Trophoblast cell (in vitro differentiated cells and primary cell): ENCODE data around the gene CHST9.
A peak's percentile ranks its signal among the peaks of the same experiment; 100 is the strongest.

Experiments
- DNase-seq, 2 donors: peaks; one replicate each; pipeline ENCODE4 v3.0.0-alpha.2; 2016
- H2AFZ ChIP-seq: 2 replicates; pipeline ENCODE4 v1.6.1; 2013; ENCODE audit warnings: low read length, moderate library complexity, mild to moderate bottlenecking; ENCODE audit not compliant: insufficient read depth, poor library complexity
- H2AK5ac ChIP-seq: 2 replicates; pipeline ENCODE4 v1.6.1; 2013; ENCODE audit warnings: mild to moderate bottlenecking, low read length
- H2BK120ac ChIP-seq: 2 replicates; pipeline ENCODE4 v1.6.1; 2013; ENCODE audit warnings: low read length, mild to moderate bottlenecking, moderate library complexity; ENCODE audit not compliant: insufficient read depth, poor library complexity
- H2BK12ac ChIP-seq: 2 replicates; pipeline ENCODE4 v1.6.1; 2013; ENCODE audit warnings: mild to moderate bottlenecking, low read length, moderate library complexity
- H2BK5ac ChIP-seq: 2 replicates; pipeline ENCODE4 v1.6.1; 2013; ENCODE audit warnings: low read length, low read depth, moderate library complexity, mild to moderate bottlenecking; ENCODE audit not compliant: poor library complexity
- H3K14ac ChIP-seq: 2 replicates; pipeline ENCODE4 v1.6.1; 2013; ENCODE audit warnings: mild to moderate bottlenecking, low read length
- H3K18ac ChIP-seq: 2 replicates; pipeline ENCODE4 v1.6.1; 2013; ENCODE audit warnings: mild to moderate bottlenecking, low read length
- H3K23ac ChIP-seq: 2 replicates; pipeline ENCODE4 v1.6.1; 2013; ENCODE audit warnings: low read length
- H3K27ac ChIP-seq: 2 replicates; pipeline ENCODE4 v1.5.1; 2013; ENCODE audit warnings: low read depth, mild to moderate bottlenecking, inconsistent platforms, low read length, moderate library complexity
- H3K27me3 ChIP-seq: 2 replicates; pipeline ENCODE4 v1.6.1; 2013; ENCODE audit warnings: inconsistent platforms, mild to moderate bottlenecking, low read length, moderate library complexity; ENCODE audit not compliant: insufficient read depth
- H3K36me3 ChIP-seq, 2 experiments: 1 replicate in 1 of 2; 2 replicates in 1 of 2; pipeline ENCODE4 v1.6.1; 2013; ENCODE audit warnings: low read length in 2 of 2, mild to moderate bottlenecking in 2 of 2, moderate library complexity in 1 of 2; ENCODE audit not compliant: insufficient read depth in 2 of 2, control insufficient read depth in 1 of 2
- H3K4ac ChIP-seq: 2 replicates; pipeline ENCODE4 v1.6.1; 2013; ENCODE audit warnings: low read depth, mild to moderate bottlenecking, low read length, moderate library complexity
- H3K4me1 ChIP-seq, 2 experiments: 1 replicate in 1 of 2; 2 replicates in 1 of 2; pipeline ENCODE4 v1.6.1; 2013; ENCODE audit warnings: low read length in 2 of 2, mild to moderate bottlenecking in 2 of 2, moderate library complexity in 1 of 2; ENCODE audit not compliant: insufficient read depth in 2 of 2, control insufficient read depth in 1 of 2
- H3K4me2 ChIP-seq: 2 replicates; pipeline ENCODE4 v1.6.1; 2013; ENCODE audit warnings: inconsistent platforms, mild to moderate bottlenecking, low read length, moderate library complexity
- H3K4me3 ChIP-seq: 2 replicates; pipeline ENCODE4 v1.5.1; 2013; ENCODE audit warnings: mild to moderate bottlenecking, low read depth, low read length, inconsistent platforms
- H3K79me1 ChIP-seq: one replicate; pipeline ENCODE4 v1.6.1; 2013; ENCODE audit warnings: low read length
- H3K79me2 ChIP-seq: 2 replicates; pipeline ENCODE4 v1.6.1; 2013; ENCODE audit warnings: low read length, mild to moderate bottlenecking; ENCODE audit not compliant: control insufficient read depth, insufficient read depth, poor library complexity
- H3K9ac ChIP-seq: 2 replicates; pipeline ENCODE4 v1.6.1; 2013; ENCODE audit warnings: mild to moderate bottlenecking, low read length
- H3K9me3 ChIP-seq: 2 replicates; pipeline ENCODE4 v1.6.1; 2013; ENCODE audit warnings: low read depth, mild to moderate bottlenecking, control low read depth, inconsistent platforms, low read length; ENCODE audit not compliant: insufficient read depth
- H4K12ac ChIP-seq: 2 replicates; pipeline ENCODE4 v1.6.1; 2013; ENCODE audit warnings: low read depth, mild to moderate bottlenecking, low read length, moderate library complexity
- H4K8ac ChIP-seq: 2 replicates; pipeline ENCODE4 v1.6.1; 2013; ENCODE audit warnings: low read depth, mild to moderate bottlenecking, low read length, moderate library complexity
- H4K91ac ChIP-seq: one replicate; pipeline ENCODE4 v1.6.1; 2013; ENCODE audit warnings: low read depth, mild to moderate bottlenecking, low read length, moderate library complexity
- WGBS: extraction: QIAGEN DNeasy Blood & Tissue Kit; methylation state at CpG from one replicate; pipeline ENCODE4 v1.1.7; 2013; ENCODE audit warnings: missing lambda C conversion rate; ENCODE audit not compliant: insufficient read length, insufficient coverage; ENCODE audit errors: extremely low coverage; 5-methylcytosine and 5-hydroxymethylcytosine counted together

Gene CHST9

DNA sequence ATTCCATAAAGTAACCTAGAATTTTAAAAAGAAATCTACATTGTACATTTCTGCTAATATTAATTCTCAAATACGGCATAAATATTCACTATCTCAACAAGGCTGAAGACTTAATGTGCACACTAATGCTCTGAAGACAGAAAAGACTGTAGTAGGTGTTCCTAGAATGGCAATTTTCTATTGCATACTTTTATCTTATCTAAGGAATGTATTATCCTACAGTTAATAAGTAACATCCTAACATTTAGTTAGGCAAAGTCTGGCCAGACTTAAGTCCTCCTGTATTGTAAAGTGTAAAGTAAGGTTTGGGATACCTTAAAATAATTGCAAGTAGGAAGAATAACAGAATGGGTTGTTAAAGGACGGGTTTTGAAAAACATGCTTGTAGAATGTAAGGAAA lies 42.2 kb downstream of the CHST9 start:
- Histone ChIP-seq H3K4me1 (peaks cover 0 to 2% of the 10 kb centered on the region in 2 experiments), H3K4ac (no peak overlapping the region), H3K4me3 (no peak overlapping the region), H3K9ac (no peak overlapping the region), H3K14ac (no peak overlapping the region), H2BK12ac (no peak overlapping the region), H4K8ac (no peak overlapping the region), H2AFZ (no peak overlapping the region), H4K91ac (no peak overlapping the region), H2BK5ac (no peak overlapping the region), H3K18ac (no peak overlapping the region), H3K23ac (no peak overlapping the region), H3K79me2 (no peaks in the 10 kb centered on the region), H2AK5ac (no peak overlapping the region), H3K4me2 (no peak overlapping the region), H3K9me3 (no peaks in the 10 kb centered on the region), H3K27ac (no peak overlapping the region), H2BK120ac (no peak overlapping the region), H3K79me1 (no peaks in the 10 kb centered on the region), H3K36me3 (no peaks in the 10 kb centered on the region), H4K12ac (no peak overlapping the region), H3K27me3 (no peaks in the 10 kb centered on the region)
- DNase-seq = peak in 1 of 2 donors; percentile 3
- no CpG with 5 or more reads among the region's 2 CpGs for WGBS

DNA sequence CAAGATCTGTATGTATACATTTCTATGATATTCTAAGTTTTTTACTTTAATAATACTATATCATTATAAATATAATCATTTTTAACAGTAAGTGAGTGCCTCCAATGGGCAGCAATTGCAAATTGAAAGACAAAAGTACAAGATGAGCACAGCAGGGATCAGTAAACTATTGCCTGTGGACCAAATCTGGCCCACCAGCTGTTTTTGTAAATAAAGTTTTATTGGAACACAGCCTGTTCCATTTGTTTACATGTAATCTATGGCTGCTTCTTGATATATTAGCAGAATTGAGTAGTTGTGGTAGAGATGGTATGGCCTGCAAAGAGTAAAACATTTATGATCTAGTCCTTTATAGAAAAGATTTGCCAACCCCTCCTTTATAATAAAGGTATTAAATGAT lies 43.2 kb downstream of the CHST9 start:
- DNase-seq = no peak
- Histone ChIP-seq H4K91ac (no peak overlapping the region), H3K27ac (no peak overlapping the region), H3K36me3 (no peaks in the 10 kb centered on the region), H4K12ac (no peak overlapping the region), H3K9ac (no peak overlapping the region), H3K4me2 (no peak overlapping the region), H2AK5ac (no peak overlapping the region), H3K14ac (no peak overlapping the region), H2BK12ac (no peak overlapping the region), H3K79me1 (no peaks in the 10 kb centered on the region), H3K23ac (no peak overlapping the region), H3K18ac (no peak overlapping the region), H3K9me3 (no peaks in the 10 kb centered on the region), H4K8ac (no peak overlapping the region), H3K4me3 (no peak overlapping the region), H2BK5ac (no peak overlapping the region), H3K4me1 (peaks cover 0 to 2% of the 10 kb centered on the region in 2 experiments), H3K4ac (no peak overlapping the region), H2AFZ (no peak overlapping the region), H2BK120ac (no peak overlapping the region), H3K79me2 (no peaks in the 10 kb centered on the region), H3K27me3 (no peaks in the 10 kb centered on the region)

DNA sequence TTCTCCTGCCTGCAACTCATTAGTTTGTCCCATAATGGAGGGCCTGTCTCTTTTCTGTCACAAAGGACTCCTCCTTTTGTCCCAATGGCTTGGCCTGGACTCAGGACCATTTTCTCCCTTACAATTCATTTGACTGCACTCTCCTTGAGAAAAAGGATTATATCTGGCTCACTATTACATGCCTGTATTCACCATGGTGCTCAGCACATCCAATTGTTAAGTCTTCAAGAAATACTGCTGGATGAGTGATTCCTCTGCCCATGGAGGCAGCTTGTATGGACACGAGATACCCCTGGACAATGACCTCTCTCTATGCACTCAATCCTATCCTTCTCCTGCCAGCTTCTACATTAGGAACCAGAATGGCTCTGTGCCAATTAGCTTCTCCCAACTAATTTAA lies 47.0 kb downstream of the CHST9 start:
- no peaks in the 10 kb centered on the region for H3K9me3 ChIP-seq
- no peak overlapping the region for H4K8ac ChIP-seq
- no peak for DNase-seq
- no peak overlapping the region for H3K23ac ChIP-seq
- H2AFZ ChIP-seq = no peak overlapping the region
- no peak overlapping the region for H3K14ac ChIP-seq
- H2BK120ac ChIP-seq = no peak overlapping the region
- peaks cover 7 to 8% of the 10 kb centered on the region in 2 experiments for H3K4me1 ChIP-seq
- H3K9ac ChIP-seq = no peak overlapping the region
- no peak overlapping the region for H2AK5ac ChIP-seq
- no peaks in the 10 kb centered on the region for H3K27me3 ChIP-seq
- H3K79me2 ChIP-seq = no peaks in the 10 kb centered on the region
- no peak overlapping the region for H2BK12ac ChIP-seq
- no peak overlapping the region for H3K4ac ChIP-seq
- no CpG with 5 or more reads among the region's 1 CpG for WGBS
- no peaks in the 10 kb centered on the region for H3K36me3 ChIP-seq
- H3K18ac ChIP-seq = no peak overlapping the region
- no peaks in the 10 kb centered on the region for H3K79me1 ChIP-seq
- H4K12ac ChIP-seq = no peak overlapping the region
- H3K27ac ChIP-seq = no peak overlapping the region
- no peak overlapping the region for H4K91ac ChIP-seq
- no peak overlapping the region for H3K4me2 ChIP-seq
- H3K4me3 ChIP-seq = no peak overlapping the region
- no peak overlapping the region for H2BK5ac ChIP-seq

DNA sequence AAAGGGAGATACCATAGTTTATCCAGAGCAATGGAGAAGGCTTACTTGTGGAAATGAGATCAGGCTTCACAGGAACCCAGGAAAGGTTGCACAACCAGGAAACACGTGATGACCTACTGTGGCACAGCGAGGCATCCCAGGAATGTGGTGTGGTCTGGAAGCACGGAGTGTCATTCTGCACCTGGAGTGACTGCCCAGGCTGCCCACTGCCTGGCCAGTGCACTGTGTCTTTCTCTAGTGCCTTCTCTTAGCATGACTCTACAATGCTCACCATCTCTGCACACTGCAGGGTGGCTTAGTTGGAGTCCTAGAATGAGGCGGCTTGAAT lies 48.9 kb downstream of the CHST9 start:
- Histone ChIP-seq H2AFZ (no peak overlapping the region), H2BK12ac (no peak overlapping the region), H3K4me2 (no peak overlapping the region), H3K27me3 (no peaks in the 10 kb centered on the region), H3K36me3 (no peaks in the 10 kb centered on the region), H3K18ac (no peak overlapping the region), H3K4ac (no peak overlapping the region), H4K91ac (no peak overlapping the region), H4K12ac (no peak overlapping the region), H4K8ac (no peak overlapping the region), H2AK5ac (no peak overlapping the region), H2BK5ac (no peak overlapping the region), H3K4me1 (peaks cover 7 to 8% of the 10 kb centered on the region in 2 experiments), H3K27ac (no peak overlapping the region), H3K79me1 (no peaks in the 10 kb centered on the region), H3K9me3 (no peaks in the 10 kb centered on the region), H3K23ac (no peak overlapping the region), H2BK120ac (no peak overlapping the region), H3K4me3 (no peak overlapping the region), H3K79me2 (no peaks in the 10 kb centered on the region), H3K9ac (no peak overlapping the region), H3K14ac (no peak overlapping the region)
- WGBS = no CpG with 5 or more reads among the region's 4 CpGs
- no peak for DNase-seq
